ENCODE data around the gene COX4I2.
"Not testable (repeated sequence)": the region's sequence is repeated elsewhere in the genome, so short reads cannot be mapped to it uniquely, and the experiment has no call there.

The COX4I2 gene

GRCh38 chr20:31648104-31648503 is 10.4 kb downstream of the COX4I2 start:
- in situ Hi-C loops (cut with MboI; ENCODE audit: low sequenced_read_pairs): not testable (repeated sequence)

GRCh38 chr20:31652917-31653396 is 15.2 kb downstream of the COX4I2 start:
- in situ Hi-C loops (cut with MboI; ENCODE audit: low sequenced_read_pairs): no loop called here

- in situ Hi-C loops (cut with MboI; ENCODE audit: low sequenced_read_pairs): no loop called here
Measured at GRCh38 chr20:31653561-31653960, 15.8 kb downstream of the COX4I2 start.

DNA sequence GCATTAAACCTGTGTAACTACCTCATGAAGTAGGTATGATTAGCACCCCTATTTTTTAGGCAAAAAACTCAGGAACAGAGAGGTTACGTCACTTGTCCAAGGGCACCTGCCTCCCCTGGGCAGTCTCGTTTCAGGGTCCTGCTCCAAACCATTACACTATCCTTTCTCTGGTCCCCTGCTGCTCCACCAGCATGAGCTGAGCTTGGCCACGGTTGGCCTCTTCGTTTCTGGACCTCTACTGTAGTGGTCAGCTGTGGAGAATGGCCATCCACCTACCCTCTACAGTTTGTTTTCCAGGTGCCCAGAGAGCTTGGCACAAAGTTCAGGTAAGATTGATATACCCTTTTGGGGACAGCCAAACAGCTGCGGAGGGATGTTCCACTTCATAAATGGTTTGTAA is 16.8 kb downstream of the COX4I2 start:
- in situ Hi-C loops (cut with MboI; ENCODE audit: low sequenced_read_pairs): no loop called here

GRCh38 chr20:31661625-31662371 is 24.1 kb downstream of the COX4I2 start:
- in situ Hi-C loops (cut with MboI; ENCODE audit: low sequenced_read_pairs): loop anchor here (10.0 kb wide), 1 partner anchor 63 kb away; the partner anchor contains the start of gene BCL2L1

GRCh38 chr20:31662372-31662854 is 24.7 kb downstream of the COX4I2 start:
- in situ Hi-C loops (cut with MboI; ENCODE audit: low sequenced_read_pairs): loop anchor here (10.0 kb wide), 1 partner anchor 62 kb away; the partner anchor contains the start of gene BCL2L1

DNA sequence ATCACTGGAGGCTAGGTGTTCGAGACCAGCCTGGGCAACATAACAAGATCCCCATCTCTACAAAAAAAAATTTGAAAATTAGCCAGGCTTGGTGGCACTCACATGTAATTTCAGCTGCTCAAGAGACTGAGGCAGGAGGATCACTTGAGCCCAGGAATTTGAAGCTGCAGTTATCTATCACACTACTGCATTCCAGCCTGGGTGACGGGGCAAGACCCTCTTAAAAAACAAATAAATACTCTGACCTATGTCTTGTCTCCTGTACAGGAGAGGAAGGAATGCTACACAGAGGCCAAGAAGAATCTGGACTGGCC is 25.8 kb downstream of the COX4I2 start:
- in situ Hi-C loops (cut with MboI; ENCODE audit: low sequenced_read_pairs): loop anchor here (10.0 kb wide), 1 partner anchor 61 kb away; the partner anchor contains the start of gene BCL2L1

DNA sequence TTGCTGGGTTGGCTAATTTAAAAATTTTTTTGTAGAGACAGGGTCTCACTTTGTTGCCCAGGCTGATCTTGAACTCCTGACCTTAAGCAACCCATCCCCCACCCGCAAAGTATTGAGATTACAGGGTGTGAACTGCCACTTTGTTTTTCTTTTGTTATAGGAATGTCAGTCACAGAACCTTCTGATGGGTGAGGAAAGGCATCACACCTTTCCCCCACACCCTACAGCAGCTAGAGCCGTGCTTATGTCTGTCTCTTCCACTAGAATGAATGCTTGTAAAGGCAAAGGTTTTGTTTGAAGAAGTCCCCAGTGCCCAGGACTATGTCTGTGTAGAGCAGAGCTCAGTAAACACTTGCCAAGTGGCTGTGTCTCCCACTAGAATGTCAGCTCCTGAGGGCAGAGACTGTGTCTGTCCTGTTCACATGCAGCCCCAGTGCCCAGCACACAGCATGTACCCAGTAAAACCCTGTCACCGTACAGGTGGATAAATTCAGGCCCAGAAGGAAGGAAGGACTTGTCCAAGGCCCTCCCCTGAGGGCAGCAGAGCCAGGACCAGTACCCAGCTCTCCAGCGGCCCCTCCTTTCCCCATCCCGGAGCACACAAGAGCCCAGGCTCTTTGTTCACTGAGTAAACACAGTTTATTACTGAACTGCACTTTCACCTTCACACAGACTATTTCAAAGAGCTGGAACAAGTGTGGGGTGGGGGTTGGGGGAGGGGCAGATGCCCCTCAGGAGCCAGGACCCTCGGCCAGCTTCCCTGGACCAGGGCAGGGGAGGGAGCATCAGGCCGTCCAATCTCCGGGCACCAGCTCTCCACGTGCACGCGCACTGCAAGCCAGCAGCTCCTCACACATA is 26.4 kb downstream of the COX4I2 start:
- in situ Hi-C loops (cut with MboI; ENCODE audit: low sequenced_read_pairs): loop anchor here (10.0 kb wide), 1 partner anchor 61 kb away; the partner anchor contains the start of gene BCL2L1

GRCh38 chr20:31664696-31665354 is 27.1 kb downstream of the COX4I2 start:
- in situ Hi-C loops (cut with MboI; ENCODE audit: low sequenced_read_pairs): loop anchor here (10.0 kb wide), 1 partner anchor 60 kb away; the partner anchor contains the start of gene BCL2L1

DNA sequence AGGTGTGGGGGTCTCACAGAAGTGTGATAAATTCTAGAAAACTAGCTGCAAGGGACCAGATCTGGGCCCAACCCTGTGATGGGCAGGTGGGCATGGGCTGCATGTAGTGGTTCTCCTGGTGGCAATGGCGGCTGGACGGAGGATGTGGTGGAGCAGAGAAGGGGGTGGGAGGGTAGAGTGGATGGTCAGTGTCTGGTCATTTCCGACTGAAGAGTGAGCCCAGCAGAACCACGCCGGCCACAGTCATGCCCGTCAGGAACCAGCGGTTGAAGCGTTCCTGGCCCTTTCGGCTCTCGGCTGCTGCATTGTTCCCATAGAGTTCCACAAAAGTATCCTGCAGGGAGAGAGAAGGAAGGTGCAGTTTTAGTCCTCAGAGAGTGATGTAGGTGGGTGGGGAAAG is 28.0 kb downstream of the COX4I2 start:
- in situ Hi-C loops (cut with MboI; ENCODE audit: low sequenced_read_pairs): loop anchor here (10.0 kb wide), 1 partner anchor 59 kb away; the partner anchor contains the start of gene BCL2L1

GRCh38 chr20:31666258-31667042 is 28.7 kb downstream of the COX4I2 start:
- in situ Hi-C loops (cut with MboI; ENCODE audit: low sequenced_read_pairs): loop anchor here (10.0 kb wide), 1 partner anchor 58 kb away; the partner anchor contains the start of gene BCL2L1

- in situ Hi-C loops (cut with MboI; ENCODE audit: low sequenced_read_pairs): loop anchor here (10.0 kb wide), 1 partner anchor 57 kb away; the partner anchor contains the start of gene BCL2L1
Measured at GRCh38 chr20:31667315-31668285, 29.9 kb downstream of the COX4I2 start.

- in situ Hi-C loops (cut with MboI; ENCODE audit: low sequenced_read_pairs): loop anchor here (10.0 kb wide), 1 partner anchor 56 kb away; the partner anchor contains the start of gene BCL2L1
Measured at GRCh38 chr20:31668944-31669343, 31.2 kb downstream of the COX4I2 start.

- in situ Hi-C loops (cut with MboI; ENCODE audit: low sequenced_read_pairs): loop anchor here (10.0 kb wide), 1 partner anchor 55 kb away; the partner anchor contains the start of gene BCL2L1
Measured at GRCh38 chr20:31669876-31670275, 32.2 kb downstream of the COX4I2 start.

DNA sequence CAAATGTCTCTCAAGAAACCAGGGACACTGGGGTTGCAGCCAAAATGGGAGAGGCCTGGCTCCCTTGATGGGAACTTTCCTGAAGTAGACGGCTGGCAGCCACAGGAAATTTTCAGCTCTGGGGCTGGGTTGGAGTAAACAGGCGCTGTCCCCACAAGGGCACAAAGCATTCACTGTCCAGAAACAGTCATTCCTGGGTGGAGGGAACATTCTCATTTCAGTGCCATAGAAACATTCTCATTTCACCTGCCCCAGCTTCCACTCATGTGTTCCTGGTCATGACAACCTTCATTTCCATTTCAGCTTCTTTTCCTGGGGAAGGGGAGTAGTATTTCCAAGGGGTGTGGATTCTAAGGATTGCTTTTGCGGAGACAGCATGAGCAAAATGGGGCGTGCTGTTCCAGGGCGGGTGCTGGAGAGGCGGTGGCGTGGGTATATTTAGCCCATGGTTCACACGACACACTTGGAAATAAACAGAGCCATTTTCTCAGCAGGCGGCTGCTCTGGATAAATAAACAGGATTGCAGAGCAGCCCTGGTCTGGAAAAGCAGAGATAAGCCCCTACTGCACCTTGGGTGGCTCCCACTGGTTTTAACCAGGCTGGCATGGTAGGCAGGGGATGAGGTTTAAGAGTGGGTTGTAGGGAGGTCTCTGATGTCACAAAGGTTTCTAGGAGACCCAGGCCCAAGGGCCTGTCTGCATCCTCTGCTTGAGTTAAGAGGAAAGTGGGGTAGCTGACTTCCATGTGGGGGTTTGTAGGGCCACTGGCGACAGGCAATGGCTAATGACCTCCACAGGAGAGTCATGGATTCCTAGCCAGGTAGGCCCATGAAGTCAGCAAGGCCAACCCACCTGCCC is 32.9 kb downstream of the COX4I2 start:
- in situ Hi-C loops (cut with MboI; ENCODE audit: low sequenced_read_pairs): no loop called here

DNA sequence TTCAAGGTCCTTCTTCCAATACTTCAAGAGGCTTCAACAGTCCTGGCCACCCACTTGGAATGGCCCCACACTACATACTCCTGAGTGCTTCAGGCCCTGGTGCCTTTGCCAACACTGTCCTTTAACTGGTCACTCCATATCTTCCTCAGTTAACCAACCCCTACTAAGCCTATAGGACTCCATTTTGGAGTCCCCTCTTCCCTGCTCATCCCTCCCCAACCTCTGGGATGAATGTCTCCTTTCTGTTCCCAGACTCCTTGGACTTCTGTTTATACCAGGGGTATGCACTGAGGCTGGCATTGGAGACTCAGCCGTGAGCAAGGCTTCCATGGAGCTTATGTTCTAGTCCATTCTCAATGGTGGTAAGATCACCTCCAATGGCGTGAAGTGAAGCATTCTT is 33.6 kb downstream of the COX4I2 start:
- in situ Hi-C loops (cut with MboI; ENCODE audit: low sequenced_read_pairs): no loop called here

DNA sequence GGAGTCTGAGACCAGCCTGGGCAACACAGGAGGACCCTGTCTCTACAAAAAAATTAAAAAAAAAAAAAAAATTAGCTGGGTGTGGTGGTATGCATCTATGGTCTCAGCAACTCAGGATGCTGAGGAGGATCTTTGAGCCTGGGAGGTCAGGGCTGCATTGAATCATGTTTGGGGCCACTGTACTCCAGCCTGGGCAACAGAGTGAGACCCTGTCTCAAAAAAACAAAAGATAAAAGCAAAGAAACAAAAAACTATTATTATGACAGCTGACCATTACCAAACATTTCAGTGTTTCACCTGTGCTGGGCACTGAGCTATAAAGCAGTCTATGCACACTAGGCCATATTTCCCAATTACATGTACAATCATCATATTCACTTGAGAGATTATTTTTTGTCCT is 35.7 kb downstream of the COX4I2 start:
- in situ Hi-C loops (cut with MboI; ENCODE audit: low sequenced_read_pairs): no loop called here
